Keratinocyte (primary cell): ENCODE results near the gene C19orf12. TPM values are rescaled to one million over a fixed set of nuclear protein-coding genes. Genes with fewer than 3 reads are reported as not detected.

Experiments
- DNase-seq: peaks from one replicate; pipeline ENCODE4 v3.0.0-alpha.2; 2011; ENCODE audit warnings: low read depth, missing footprints, low spot score
- FAIRE-seq: peaks from 2 replicates; lab custom pipeline; 2011; peaks lifted over from hg19 to GRCh38; lab: Jason Lieb, UNC
- H2AFZ ChIP-seq: 2 replicates; pipeline ENCODE4 v1.6.0; 2012; ENCODE audit warnings: low read length, control low read depth, inconsistent platforms; ENCODE audit not compliant: control insufficient read depth
- H3K27ac ChIP-seq: 2 replicates; pipeline ENCODE4 v1.5.1; 2011; ENCODE audit warnings: low read length; ENCODE audit not compliant: control insufficient read depth, insufficient read depth
- H3K27me3 ChIP-seq: 3 replicates; pipeline ENCODE4 v1.6.0; 2011; ENCODE audit warnings: low read length; ENCODE audit not compliant: control insufficient read depth, insufficient read depth; ENCODE audit errors: extremely low read depth
- H3K36me3 ChIP-seq, 2 experiments: 2 replicates in 1 of 2; 3 replicates in 1 of 2; pipeline ENCODE4 v1.5.1; 2011; ENCODE audit warnings: low read length in 2 of 2, mild to moderate bottlenecking in 1 of 2; ENCODE audit not compliant: control insufficient read depth in 2 of 2, insufficient read depth in 2 of 2; ENCODE audit errors: extremely low read depth in 1 of 2
- H3K4me1 ChIP-seq: 3 replicates; pipeline ENCODE4 v1.5.1; 2011; ENCODE audit warnings: low read length; ENCODE audit not compliant: control insufficient read depth, insufficient read depth; ENCODE audit errors: extremely low read depth
- H3K4me2 ChIP-seq: 3 replicates; pipeline ENCODE4 v1.6.0; 2011; ENCODE audit warnings: low read depth, low read length; ENCODE audit not compliant: control insufficient read depth, insufficient read depth; ENCODE audit errors: extremely low read depth
- H3K4me3 ChIP-seq, 3 experiments: fragments of 200-600 bp in 1 of 3; sonication (generic) in 1 of 3; 2 replicates in 2 of 3; 3 replicates in 1 of 3; pipeline ENCODE4 v1.5.1; 2011 to 2016; ENCODE audit warnings: low read length in 3 of 3, mild to moderate bottlenecking in 3 of 3, control low read depth in 2 of 3, inconsistent platforms in 1 of 3, low read depth in 1 of 3, mixed read lengths in 1 of 3, mixed run types in 1 of 3, moderate library complexity in 1 of 3; ENCODE audit not compliant: control insufficient read depth in 2 of 3, insufficient read depth in 2 of 3; ENCODE audit errors: extremely low read depth in 1 of 3
- H3K79me2 ChIP-seq: 2 replicates; pipeline ENCODE4 v1.6.0; 2012; ENCODE audit warnings: low read length; ENCODE audit not compliant: control insufficient read depth, insufficient read depth
- H3K9ac ChIP-seq: 3 replicates; pipeline ENCODE4 v1.6.0; 2011; ENCODE audit warnings: low read length; ENCODE audit not compliant: control insufficient read depth, insufficient read depth; ENCODE audit errors: extremely low read depth
- H3K9me1 ChIP-seq: 3 replicates; pipeline ENCODE4 v1.6.0; 2011; ENCODE audit warnings: low read length; ENCODE audit not compliant: control insufficient read depth, insufficient read depth; ENCODE audit errors: extremely low read depth
- H3K9me3 ChIP-seq: 2 replicates; pipeline ENCODE4 v1.5.1; 2012; ENCODE audit warnings: low read depth, low read length; ENCODE audit not compliant: control insufficient read depth
- H4K20me1 ChIP-seq: 3 replicates; pipeline ENCODE4 v1.6.0; 2011; ENCODE audit warnings: low read length; ENCODE audit not compliant: control insufficient read depth, insufficient read depth; ENCODE audit errors: extremely low read depth
- EZH2 ChIP-seq: IDR thresholded peaks from one replicate; pipeline ENCODE4 v1.6.1; 2012; ENCODE audit warnings: inconsistent platforms, mild to moderate bottlenecking, low read length, moderate library complexity
- dilution Hi-C: fragments of 300-500 bp; cut with MboI; formaldehyde crosslinking; loops from one replicate; pipeline ENCODE4 v1.7.0; 2020; ENCODE audit warnings: low sequenced_read_pairs; ENCODE audit not compliant: extremely low pct_ligation_motif_present
- polyA plus RNA-seq, 5 experiments: library from polyadenylated mRNA; depleted of rRNA in 3 of 5; stranded (reverse) in 3 of 5; stranded (forward) in 1 of 5; unstranded in 1 of 5; fragments of >200 nt; gene quantifications; 1 replicate in 1 of 5; 2 replicates in 3 of 5; 3 replicates in 1 of 5; pipeline versions ENCODE4 v1.2.1 to v1.2.3, GENCODE V29; 2011 to 2012; ENCODE audit warnings: missing spikeins in 2 of 5, low read depth in 1 of 5, low replicate concordance in 1 of 5
- TF ChIP-seq, protein P1 (sequence below), 3 experiments: IDR thresholded peaks in 1 of 3; conservative IDR thresholded peaks in 1 of 3; optimal IDR thresholded peaks in 1 of 3; 2 replicates in 2 of 3; 3 replicates in 1 of 3; pipeline versions ENCODE3 to v1.5.1; 2011; ENCODE audit warnings: low read length in 3 of 3, mild to moderate bottlenecking in 3 of 3, moderate library complexity in 2 of 3, control low read depth in 1 of 3, inconsistent platforms in 1 of 3; ENCODE audit not compliant: insufficient read depth in 2 of 3; ENCODE audit errors: extremely low read depth in 1 of 3

C19orf12 gene
- polyA plus RNA-seq, 1 donor (not counting 4 experiments of a cell fraction or from before 2014, with no cell fraction given), result 12.3 TPM

DNA sequence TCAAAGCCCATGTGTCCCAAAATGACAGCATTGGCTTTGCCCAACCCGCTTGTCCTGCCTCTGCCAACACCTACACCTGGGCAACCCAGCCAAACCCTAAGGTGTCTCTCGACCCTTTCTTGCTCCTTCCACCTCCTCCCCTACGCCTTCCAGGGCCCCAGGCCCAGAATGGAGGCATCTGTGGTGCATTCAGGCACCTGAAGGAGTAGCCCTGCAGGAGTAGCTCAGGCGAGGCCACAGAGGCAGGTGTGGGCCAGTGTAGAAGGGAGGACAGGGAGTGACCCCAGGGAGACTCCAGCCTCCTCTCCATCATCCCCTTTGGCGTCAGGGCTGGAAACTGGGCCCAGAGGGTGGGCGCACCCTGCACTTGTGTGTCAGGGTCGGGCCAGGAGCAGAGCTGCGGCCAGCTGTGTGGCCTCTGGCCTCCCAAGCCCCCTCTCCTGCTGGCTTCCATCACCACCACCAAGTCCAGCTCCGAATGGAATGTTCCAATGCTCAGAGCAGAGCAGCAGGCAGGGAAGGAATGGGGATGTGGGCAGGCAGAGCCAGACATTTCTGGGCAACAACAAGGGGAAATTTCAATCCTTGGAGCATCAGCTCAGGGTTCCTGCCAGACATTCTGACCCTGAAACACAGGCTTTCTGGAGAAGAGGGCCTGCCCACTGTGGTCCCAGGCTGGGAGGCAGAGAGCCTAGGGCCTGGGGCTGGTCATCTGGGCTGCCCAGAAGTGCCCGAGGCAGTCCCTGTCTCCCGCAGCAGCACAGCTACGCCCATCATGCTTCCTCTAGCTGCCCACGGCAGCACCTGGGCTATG lies 33.4 kb downstream of the C19orf12 start:
- no peak for DNase-seq
- no peak overlapping the region for H3K4me3 ChIP-seq
- no peak overlapping the region for H3K9ac ChIP-seq
- no peak overlapping the region for H3K27ac ChIP-seq
- no peak for FAIRE-seq
- no peaks in the 10 kb centered on the region for H3K9me3 ChIP-seq
- no peaks in the 10 kb centered on the region for H3K4me1 ChIP-seq
- H2AFZ ChIP-seq, result no peak overlapping the region
- peaks cover under 1 to 11% of the 10 kb centered on the region in 2 experiments for H3K36me3 ChIP-seq
- H3K27me3 ChIP-seq, result no peaks in the 10 kb centered on the region
- no peak for TF ChIP-seq EZH2
- TF ChIP-seq, protein P1, sequence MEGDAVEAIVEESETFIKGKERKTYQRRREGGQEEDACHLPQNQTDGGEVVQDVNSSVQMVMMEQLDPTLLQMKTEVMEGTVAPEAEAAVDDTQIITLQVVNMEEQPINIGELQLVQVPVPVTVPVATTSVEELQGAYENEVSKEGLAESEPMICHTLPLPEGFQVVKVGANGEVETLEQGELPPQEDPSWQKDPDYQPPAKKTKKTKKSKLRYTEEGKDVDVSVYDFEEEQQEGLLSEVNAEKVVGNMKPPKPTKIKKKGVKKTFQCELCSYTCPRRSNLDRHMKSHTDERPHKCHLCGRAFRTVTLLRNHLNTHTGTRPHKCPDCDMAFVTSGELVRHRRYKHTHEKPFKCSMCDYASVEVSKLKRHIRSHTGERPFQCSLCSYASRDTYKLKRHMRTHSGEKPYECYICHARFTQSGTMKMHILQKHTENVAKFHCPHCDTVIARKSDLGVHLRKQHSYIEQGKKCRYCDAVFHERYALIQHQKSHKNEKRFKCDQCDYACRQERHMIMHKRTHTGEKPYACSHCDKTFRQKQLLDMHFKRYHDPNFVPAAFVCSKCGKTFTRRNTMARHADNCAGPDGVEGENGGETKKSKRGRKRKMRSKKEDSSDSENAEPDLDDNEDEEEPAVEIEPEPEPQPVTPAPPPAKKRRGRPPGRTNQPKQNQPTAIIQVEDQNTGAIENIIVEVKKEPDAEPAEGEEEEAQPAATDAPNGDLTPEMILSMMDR (optimal IDR thresholded peaks at IDR 0.05 in 1 of 3, IDR thresholded peaks at IDR 0.05 in 1 of 3, conservative IDR thresholded peaks at IDR 0.05 in 1 of 3; ENCODE audit: extremely low read depth in 1 of 3, insufficient read depth in 2 of 3, low read length in 3 of 3), result no peak
- no peak overlapping the region for H3K4me2 ChIP-seq
- dilution Hi-C loops, result no loop called here
- no peaks in the 10 kb centered on the region for H3K9me1 ChIP-seq
- H3K79me2 ChIP-seq, result no peaks in the 10 kb centered on the region
- H4K20me1 ChIP-seq, result peaks cover 2% of the 10 kb centered on the region

DNA sequence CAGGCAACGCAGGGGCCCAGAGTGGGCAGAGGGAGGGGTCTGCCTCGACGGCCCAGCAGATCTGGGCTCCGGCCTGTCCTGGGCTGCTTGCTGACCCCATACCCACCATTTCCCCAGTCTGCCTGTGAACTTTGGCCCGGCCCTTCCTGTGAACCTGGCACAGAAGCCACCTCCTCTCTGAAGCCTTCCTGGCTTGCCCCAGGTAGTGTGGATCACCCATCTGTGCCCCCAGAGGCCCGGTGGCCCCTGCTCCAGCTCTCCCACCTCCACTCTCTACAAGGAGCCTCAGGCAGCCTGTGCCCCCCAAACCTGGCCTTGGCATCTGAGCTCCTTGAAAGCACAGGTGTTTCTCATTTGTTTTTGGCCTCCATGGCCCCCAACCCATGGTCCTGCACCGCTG lies 34.1 kb downstream of the C19orf12 start:
- no peak overlapping the region for H3K27ac ChIP-seq
- no peak for DNase-seq
- H3K9ac ChIP-seq, result no peak overlapping the region
- TF ChIP-seq, protein P1 (optimal IDR thresholded peaks at IDR 0.05 in 1 of 3, IDR thresholded peaks at IDR 0.05 in 1 of 3, conservative IDR thresholded peaks at IDR 0.05 in 1 of 3; ENCODE audit: extremely low read depth in 1 of 3, insufficient read depth in 2 of 3, low read length in 3 of 3), result no peak
- no peak for TF ChIP-seq EZH2
- no peaks in the 10 kb centered on the region for H3K27me3 ChIP-seq
- FAIRE-seq, result no peak
- H3K9me3 ChIP-seq, result no peaks in the 10 kb centered on the region
- no peaks in the 10 kb centered on the region for H3K9me1 ChIP-seq
- H3K4me2 ChIP-seq, result no peak overlapping the region
- H3K4me1 ChIP-seq, result no peaks in the 10 kb centered on the region
- dilution Hi-C loops, result no loop called here
- H3K36me3 ChIP-seq, result peaks cover 8 to 14% of the 10 kb centered on the region in 2 experiments
- H3K79me2 ChIP-seq, result peaks cover under 1% of the 10 kb centered on the region
- H4K20me1 ChIP-seq, result peaks cover 4% of the 10 kb centered on the region
- H3K4me3 ChIP-seq, result no peak overlapping the region
- H2AFZ ChIP-seq, result no peak overlapping the region
